A549 (cell line): Measurements from ENCODE around the gene HIF1AN.

Source experiments
- CBX2 ChIP-seq: fragments of 200-600 bp; sonication (generic); IDR thresholded peaks from 2 replicates; pipeline ENCODE4 v1.6.1; 2016; ENCODE audit warnings: low read depth, mild to moderate bottlenecking, borderline replicate concordance
- CEBPB ChIP-seq, 2 experiments: fragments of >200 bp in 1 of 2; sonication (Bioruptor Twin) in 1 of 2; formaldehyde crosslinking in 1 of 2; IDR thresholded peaks; 2 replicates each; pipeline ENCODE4 v1.6.1; 2012 to 2016
- POLR2A ChIP-seq: IDR thresholded peaks from 2 replicates; pipeline ENCODE4 v1.6.1; 2012; ENCODE audit warnings: mild to moderate bottlenecking, low read length
- REST ChIP-seq: fragments of 200-600 bp; sonication (generic); IDR thresholded peaks from 2 replicates; pipeline ENCODE4 v1.6.1; 2016; ENCODE audit warnings: antibody characterized with exemption, mild to moderate bottlenecking, moderate library complexity
- TF ChIP-seq, protein P1 (sequence below): fragments of >200 bp; sonication (Bioruptor Twin); formaldehyde crosslinking; IDR thresholded peaks from 3 replicates; pipeline ENCODE4 v1.5.1; 2016
- TF ChIP-seq, protein P2 (sequence below): IDR thresholded peaks from 2 replicates; pipeline ENCODE4 v1.6.1; 2012

DNA sequence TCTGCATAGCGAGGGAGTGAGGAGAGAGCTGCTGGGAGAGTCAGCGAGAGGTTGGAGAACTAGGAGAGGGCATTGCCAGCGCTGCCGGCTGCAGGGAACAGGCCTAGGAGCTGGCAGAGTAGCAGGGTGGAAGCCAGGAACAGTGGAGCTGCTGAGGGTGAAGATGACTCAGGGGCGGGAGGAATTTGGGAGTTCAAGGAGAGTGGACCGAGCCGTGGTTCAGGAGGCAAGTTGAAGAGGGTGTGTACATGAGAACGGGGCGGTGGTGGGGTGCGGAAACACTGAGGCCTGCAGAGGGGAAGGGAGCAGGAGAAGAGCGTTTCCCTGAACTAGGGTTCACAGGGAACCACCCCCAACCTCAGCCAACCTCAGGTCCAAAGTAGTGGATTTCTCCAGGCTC lies 31.5 kb downstream of the HIF1AN start:
- TF ChIP-seq, protein P1, sequence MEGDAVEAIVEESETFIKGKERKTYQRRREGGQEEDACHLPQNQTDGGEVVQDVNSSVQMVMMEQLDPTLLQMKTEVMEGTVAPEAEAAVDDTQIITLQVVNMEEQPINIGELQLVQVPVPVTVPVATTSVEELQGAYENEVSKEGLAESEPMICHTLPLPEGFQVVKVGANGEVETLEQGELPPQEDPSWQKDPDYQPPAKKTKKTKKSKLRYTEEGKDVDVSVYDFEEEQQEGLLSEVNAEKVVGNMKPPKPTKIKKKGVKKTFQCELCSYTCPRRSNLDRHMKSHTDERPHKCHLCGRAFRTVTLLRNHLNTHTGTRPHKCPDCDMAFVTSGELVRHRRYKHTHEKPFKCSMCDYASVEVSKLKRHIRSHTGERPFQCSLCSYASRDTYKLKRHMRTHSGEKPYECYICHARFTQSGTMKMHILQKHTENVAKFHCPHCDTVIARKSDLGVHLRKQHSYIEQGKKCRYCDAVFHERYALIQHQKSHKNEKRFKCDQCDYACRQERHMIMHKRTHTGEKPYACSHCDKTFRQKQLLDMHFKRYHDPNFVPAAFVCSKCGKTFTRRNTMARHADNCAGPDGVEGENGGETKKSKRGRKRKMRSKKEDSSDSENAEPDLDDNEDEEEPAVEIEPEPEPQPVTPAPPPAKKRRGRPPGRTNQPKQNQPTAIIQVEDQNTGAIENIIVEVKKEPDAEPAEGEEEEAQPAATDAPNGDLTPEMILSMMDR = no peak
- TF ChIP-seq CEBPB (IDR thresholded peaks at IDR 0.05) (no peak), CBX2 (no peak), REST (no peak), POLR2A (no peak)
- TF ChIP-seq, protein P2, sequence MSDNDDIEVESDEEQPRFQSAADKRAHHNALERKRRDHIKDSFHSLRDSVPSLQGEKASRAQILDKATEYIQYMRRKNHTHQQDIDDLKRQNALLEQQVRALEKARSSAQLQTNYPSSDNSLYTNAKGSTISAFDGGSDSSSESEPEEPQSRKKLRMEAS = no peak
